Islet of Langerhans (tissue), 1 donor: ENCODE data around the gene ITGAD.

Experiments
- FAIRE-seq: peaks from one replicate; lab custom pipeline; 2011; peaks lifted over from hg19 to GRCh38; lab: Jason Lieb, UNC

ITGAD gene

GRCh38 chr16:31393056-31393455, at the start of gene ITGAD:
Gene ITGAD (plus strand): TSS chr16:31393335. CDS start chr16:31393361, 26 bp downstream.
- FAIRE-seq, result no peak

GRCh38 chr16:31344712-31345111, 48.4 kb upstream of the ITGAD start:
- no peak for FAIRE-seq

- no peak for FAIRE-seq
These were observed 45.7 kb upstream of the ITGAD start for GRCh38 chr16:31347445-31347844.

- FAIRE-seq, result no peak
These were observed 44.6 kb upstream of the ITGAD start for GRCh38 chr16:31348579-31348978.

- no peak for FAIRE-seq
These were observed 42.7 kb upstream of the ITGAD start for GRCh38 chr16:31350275-31351005.

GRCh38 chr16:31351246-31351941, 41.7 kb upstream of the ITGAD start:
- FAIRE-seq, result no peak

GRCh38 chr16:31351942-31352325, 41.2 kb upstream of the ITGAD start:
- no peak for FAIRE-seq

GRCh38 chr16:31352376-31353115, 40.6 kb upstream of the ITGAD start:
- FAIRE-seq, result no peak

- no peak for FAIRE-seq
These were observed 38.5 kb upstream of the ITGAD start, which contains the start of gene ITGAX for GRCh38 chr16:31354394-31355291. Gene ITGAX (plus strand): TSS chr16:31355176. CDS start chr16:31355255, 79 bp downstream.

- no peak for FAIRE-seq
These were observed 37.6 kb upstream of the ITGAD start for GRCh38 chr16:31355431-31356100.

- FAIRE-seq, result no peak
These were observed 36.4 kb upstream of the ITGAD start for GRCh38 chr16:31356566-31357323.

- no peak for FAIRE-seq
These were observed 35.6 kb upstream of the ITGAD start for GRCh38 chr16:31357324-31358109.

GRCh38 chr16:31360251-31360650, 32.9 kb upstream of the ITGAD start:
- FAIRE-seq, result no peak

- FAIRE-seq, result no peak
These were observed 31.7 kb upstream of the ITGAD start for GRCh38 chr16:31361201-31362110.

- no peak for FAIRE-seq
These were observed 30.4 kb upstream of the ITGAD start for GRCh38 chr16:31362476-31363405.

- FAIRE-seq, result no peak
These were observed 29.4 kb upstream of the ITGAD start for GRCh38 chr16:31363721-31364120.

GRCh38 chr16:31364421-31364820, 28.7 kb upstream of the ITGAD start:
- no peak for FAIRE-seq
